B cell (primary cell): ENCODE data around the gene ASXL2.

Source experiments
- CTCF ChIP-seq: fragments of 200-600 bp; IDR thresholded peaks from one replicate; pipeline ENCODE4 v1.8.0; 2022; ENCODE audit warnings: antibody characterized with exemption, mild to moderate bottlenecking
- EZH2 ChIP-seq: IDR thresholded peaks from 2 replicates; pipeline ENCODE4 v1.6.1; 2012; ENCODE audit warnings: borderline replicate concordance, low read depth, mild to moderate bottlenecking, moderate library complexity, low read length; ENCODE audit not compliant: insufficient read depth, poor library complexity, severe bottlenecking

GRCh38 chr2:25895610-25896009, 17.3 kb upstream of the ASXL2 start:
- TF ChIP-seq CTCF (no peak), EZH2 (no peak)
